ENCODE data around the gene IRF5. TPM values are rescaled to one million over a fixed set of nuclear protein-coding genes. Genes with fewer than 3 reads are reported as not detected.

IRF5 gene
- total RNA-seq, 1 donor from 2014 or later, result 0.56 TPM

GRCh38 chr7:128921866-128922440, 15.8 kb upstream of the IRF5 start:
- no peak overlapping the region for H3K27ac Mint-ChIP-seq
- DNase-seq (ENCODE audit: low spot score in 2 of 2, unreplicated experiment in 2 of 2), result no peak
- H3K27me3 Mint-ChIP-seq (ENCODE audit: low read depth), result peaks cover 64% of the 10 kb centered on the region
- H3K4me3 Mint-ChIP-seq, result no peak overlapping the region
- no peak for TF ChIP-seq CTCF (IDR thresholded peaks at IDR 0.05; ENCODE audit: unreplicated experiment)
- no peaks in the 10 kb centered on the region for H3K36me3 Mint-ChIP-seq
- peaks cover 11% of the 10 kb centered on the region for H3K4me1 Mint-ChIP-seq
- H3K9me3 Mint-ChIP-seq, result no peaks in the 10 kb centered on the region

- no peak for TF ChIP-seq CTCF (IDR thresholded peaks at IDR 0.05; ENCODE audit: unreplicated experiment)
- Mint-ChIP-seq H3K36me3 (no peaks in the 10 kb centered on the region), H3K27me3 (ENCODE audit: low read depth) (peaks cover 56% of the 10 kb centered on the region), H3K9me3 (no peaks in the 10 kb centered on the region), H3K27ac (no peak overlapping the region), H3K4me1 (peaks cover 11% of the 10 kb centered on the region), H3K4me3 (no peak overlapping the region)
- no peak for DNase-seq (ENCODE audit: low spot score in 2 of 2, unreplicated experiment in 2 of 2)
Measured at GRCh38 chr7:128922496-128923410, 15.0 kb upstream of the IRF5 start.

- H3K4me1 Mint-ChIP-seq, result peaks cover 11% of the 10 kb centered on the region
- no peak overlapping the region for H3K27ac Mint-ChIP-seq
- no peaks in the 10 kb centered on the region for H3K9me3 Mint-ChIP-seq
- peaks cover 50% of the 10 kb centered on the region for H3K27me3 Mint-ChIP-seq (ENCODE audit: low read depth)
- no peak overlapping the region for H3K4me3 Mint-ChIP-seq
- no peaks in the 10 kb centered on the region for H3K36me3 Mint-ChIP-seq
- TF ChIP-seq CTCF (IDR thresholded peaks at IDR 0.05; ENCODE audit: unreplicated experiment), result no peak
- no peak for DNase-seq (ENCODE audit: low spot score in 2 of 2, unreplicated experiment in 2 of 2)
Measured at GRCh38 chr7:128923411-128923800, 14.3 kb upstream of the IRF5 start.

- peaks cover 11% of the 10 kb centered on the region for H3K4me1 Mint-ChIP-seq
- no peak overlapping the region for H3K4me3 Mint-ChIP-seq
- no peaks in the 10 kb centered on the region for H3K9me3 Mint-ChIP-seq
Measured at GRCh38 chr7:128924707-128925588, 12.8 kb upstream of the IRF5 start.

More at GRCh38 chr7:128924707-128925588, 12.8 kb upstream of the IRF5 start:
- no peaks in the 10 kb centered on the region for H3K36me3 Mint-ChIP-seq
- DNase-seq (ENCODE audit: low spot score in 2 of 2, unreplicated experiment in 2 of 2), result no peak
- TF ChIP-seq CTCF (IDR thresholded peaks at IDR 0.05; ENCODE audit: unreplicated experiment), result no peak
- H3K27me3 Mint-ChIP-seq (ENCODE audit: low read depth), result peaks cover 36% of the 10 kb centered on the region
- H3K27ac Mint-ChIP-seq, result no peak overlapping the region
